Cardiac muscle cell (in vitro differentiated cells and primary cell): Measurements from ENCODE around the gene DIDO1. TPM values are rescaled to one million over a fixed set of nuclear protein-coding genes. Genes with fewer than 3 reads are reported as not detected.

Source experiments
- DNase-seq, 2 donors: peaks; one replicate each; pipeline versions ENCODE4 v3.0.0 to v3.0.0-alpha.2; 2010 to 2017; ENCODE audit warnings: low read depth in 1 of 2, low spot score in 1 of 2
- H3K27ac ChIP-seq: fragments of 200-600 bp; sonication (generic); 2 replicates; pipeline ENCODE4 v1.5.1; 2016
- H3K27me3 ChIP-seq: fragments of 200-600 bp; sonication (generic); 2 replicates; pipeline ENCODE4 v1.6.0; 2016; ENCODE audit warnings: control low read depth
- H3K36me3 ChIP-seq: fragments of 200-600 bp; sonication (generic); 2 replicates; pipeline ENCODE4 v1.5.1; 2016; ENCODE audit warnings: control low read depth
- H3K4me1 ChIP-seq: fragments of 200-600 bp; sonication (generic); 2 replicates; pipeline ENCODE4 v1.8.1; 2017; ENCODE audit warnings: low read depth, mild to moderate bottlenecking, mixed run types
- H3K4me3 ChIP-seq: fragments of 200-600 bp; sonication (generic); 2 replicates; pipeline ENCODE4 v1.5.1; 2016; ENCODE audit warnings: mild to moderate bottlenecking
- H3K9me3 ChIP-seq: fragments of 200-600 bp; sonication (generic); 2 replicates; pipeline ENCODE4 v1.5.1; 2017; ENCODE audit warnings: low read depth, mild to moderate bottlenecking, control low read depth
- CTCF ChIP-seq: IDR thresholded peaks from 2 replicates; pipeline ENCODE4 v1.5.1; 2012; ENCODE audit warnings: low read depth, mild to moderate bottlenecking, low read length
- polyA plus RNA-seq: library from polyadenylated mRNA; unstranded; fragments of >200 nt; fragmentation: Nextera tagmentation; extraction: Ambion mirVana; gene quantifications from 2 replicates; pipeline ENCODE4 v1.2.1, GENCODE V29; 2016
- total RNA-seq: library from RNA; depleted of rRNA; stranded (reverse); fragments of >200 nt; gene quantifications from 2 replicates; pipeline ENCODE4 v1.2.3, GENCODE V29; 2016

DIDO1 gene
- total and polyA plus RNA-seq, 2 experiments from 2014 or later = 28.3 to 69.2 TPM

GRCh38 chr20:62959998-62960436 lies 33.7 kb upstream of the DIDO1 start:
- H3K4me1 ChIP-seq = no peaks in the 10 kb centered on the region
- DNase-seq = no peak
- no peaks in the 10 kb centered on the region for H3K9me3 ChIP-seq
- no peak for TF ChIP-seq CTCF
- H3K4me3 ChIP-seq = no peak overlapping the region
- no peak overlapping the region for H3K27ac ChIP-seq
- no peaks in the 10 kb centered on the region for H3K36me3 ChIP-seq
- H3K27me3 ChIP-seq = no peaks in the 10 kb centered on the region

- Histone ChIP-seq H3K36me3 (no peaks in the 10 kb centered on the region), H3K9me3 (no peaks in the 10 kb centered on the region), H3K4me3 (no peak overlapping the region), H3K4me1 (peaks cover 3% of the 10 kb centered on the region), H3K27me3 (no peaks in the 10 kb centered on the region), H3K27ac (no peak overlapping the region)
- no peak for DNase-seq
- no peak for TF ChIP-seq CTCF
These were observed 33.0 kb upstream of the DIDO1 start for GRCh38 chr20:62959101-62959971.

- Histone ChIP-seq H3K9me3 (no peaks in the 10 kb centered on the region), H3K36me3 (no peaks in the 10 kb centered on the region), H3K4me1 (peaks cover 9% of the 10 kb centered on the region), H3K4me3 (no peak overlapping the region), H3K27ac (no peak overlapping the region), H3K27me3 (no peaks in the 10 kb centered on the region)
- TF ChIP-seq CTCF = no peak
- no peak for DNase-seq
These were observed 32.2 kb upstream of the DIDO1 start for GRCh38 chr20:62958388-62959100.

- no peak for DNase-seq
- no peak overlapping the region for H3K4me3 ChIP-seq
- H3K4me1 ChIP-seq = peaks cover 10% of the 10 kb centered on the region
- no peaks in the 10 kb centered on the region for H3K36me3 ChIP-seq
- no peak for TF ChIP-seq CTCF
- H3K27me3 ChIP-seq = no peaks in the 10 kb centered on the region
- no peaks in the 10 kb centered on the region for H3K9me3 ChIP-seq
- H3K27ac ChIP-seq = no peak overlapping the region
These were observed 31.1 kb upstream of the DIDO1 start for GRCh38 chr20:62957136-62958117.
